Kidney (tissue), 14 donors: ENCODE results near the gene WNK4. TPM values are rescaled to one million over a fixed set of nuclear protein-coding genes. Genes with fewer than 3 reads are reported as not detected.

ENCODE experiments used
- DNase-seq, 5 donors: peaks; one replicate each; pipeline ENCODE4 v3.0.0-alpha.2; 2013 to 2020
- FAIRE-seq: peaks from 2 replicates; lab custom pipeline; 2012; peaks lifted over from hg19 to GRCh38; lab: Jason Lieb, UNC
- H3K27ac ChIP-seq, 2 donors: one replicate each; pipeline ENCODE4 v1.7.0; 2013; ENCODE audit warnings: low read depth in 2 of 2, low read length in 2 of 2, inconsistent platforms in 1 of 2
- H3K27me3 ChIP-seq: one replicate; pipeline ENCODE4 v1.7.1; 2013; ENCODE audit warnings: low read length, inconsistent platforms; ENCODE audit not compliant: control insufficient read depth, insufficient read depth
- H3K36me3 ChIP-seq, 3 donors: one replicate each; pipeline versions ENCODE4 v1.7.0 to v1.7.1; 2013; ENCODE audit warnings: low read length in 3 of 3, control low read depth in 1 of 3, inconsistent platforms in 1 of 3; ENCODE audit not compliant: insufficient read depth in 3 of 3, control insufficient read depth in 2 of 3
- H3K4me1 ChIP-seq, 3 donors: one replicate each; pipeline versions ENCODE4 v1.7.0 to v1.7.1; 2013; ENCODE audit warnings: low read length in 3 of 3, inconsistent platforms in 1 of 3, low read depth in 1 of 3; ENCODE audit not compliant: control insufficient read depth in 2 of 3, insufficient read depth in 2 of 3
- H3K4me3 ChIP-seq, 3 donors: one replicate each; pipeline versions ENCODE4 v1.7.0 to v1.8.1; 2013; ENCODE audit warnings: low read length in 3 of 3, control low read depth in 1 of 3, inconsistent platforms in 1 of 3
- H3K9ac ChIP-seq, 3 donors: one replicate each; pipeline versions ENCODE4 v1.7.0 to v1.7.1; 2013; ENCODE audit warnings: low read length in 3 of 3, control low read depth in 1 of 3, inconsistent platforms in 1 of 3
- H3K9me3 ChIP-seq, 3 donors: one replicate each; pipeline versions ENCODE4 v1.7.0 to v1.7.1; 2013; ENCODE audit warnings: low read length in 3 of 3, control low read depth in 1 of 3, inconsistent platforms in 1 of 3; ENCODE audit not compliant: control insufficient read depth in 2 of 3, insufficient read depth in 1 of 3
- intact Hi-C: fragments of 100-400 bp; cut with DNase I; formaldehyde crosslinking; loops from one replicate; pipeline ENCODE4 v1.11.1; 2022
- polyA plus RNA-seq: library from polyadenylated mRNA; stranded (reverse); fragments of 350-450 nt; fragmentation: Illumina TruSeq; extraction: RNeasy Lipid Tissue Mini Kit (QIAGEN cat#74804); gene quantifications from one replicate; pipeline ENCODE4 v1.2.3, GENCODE V29; 2014; ENCODE audit warnings: low read depth, low replicate concordance; ENCODE audit not compliant: insufficient read depth
- total RNA-seq: library from RNA; stranded (reverse); fragmentation: NEBNext Ultra II Directional; extraction: Animal tissue kit (Norgen Biotek cat#: 25700); gene quantifications from one replicate; pipeline ENCODE4 v1.2.1, GENCODE V29; 2021
- TF ChIP-seq, protein P1 (sequence below): IDR thresholded peaks from 3 replicates; pipeline ENCODE4 v1.5.1; 2012; ENCODE audit warnings: mild to moderate bottlenecking, moderate library complexity, borderline replicate concordance; ENCODE audit not compliant: insufficient read depth; ENCODE audit errors: extremely low read depth
- donor health status: control.
- donor health status: control.
- donor health status: control.
- donor health status: control.
- donor health status: control.
- donor health status: DM: yes; HTN: yes; CAD: no.
- donor health status: Normal renal cell carcinoma (clear cell type).

WNK4 gene
- total and polyA plus RNA-seq, 2 donors from 2014 or later, result 14.9 to 26.4 TPM

DNA sequence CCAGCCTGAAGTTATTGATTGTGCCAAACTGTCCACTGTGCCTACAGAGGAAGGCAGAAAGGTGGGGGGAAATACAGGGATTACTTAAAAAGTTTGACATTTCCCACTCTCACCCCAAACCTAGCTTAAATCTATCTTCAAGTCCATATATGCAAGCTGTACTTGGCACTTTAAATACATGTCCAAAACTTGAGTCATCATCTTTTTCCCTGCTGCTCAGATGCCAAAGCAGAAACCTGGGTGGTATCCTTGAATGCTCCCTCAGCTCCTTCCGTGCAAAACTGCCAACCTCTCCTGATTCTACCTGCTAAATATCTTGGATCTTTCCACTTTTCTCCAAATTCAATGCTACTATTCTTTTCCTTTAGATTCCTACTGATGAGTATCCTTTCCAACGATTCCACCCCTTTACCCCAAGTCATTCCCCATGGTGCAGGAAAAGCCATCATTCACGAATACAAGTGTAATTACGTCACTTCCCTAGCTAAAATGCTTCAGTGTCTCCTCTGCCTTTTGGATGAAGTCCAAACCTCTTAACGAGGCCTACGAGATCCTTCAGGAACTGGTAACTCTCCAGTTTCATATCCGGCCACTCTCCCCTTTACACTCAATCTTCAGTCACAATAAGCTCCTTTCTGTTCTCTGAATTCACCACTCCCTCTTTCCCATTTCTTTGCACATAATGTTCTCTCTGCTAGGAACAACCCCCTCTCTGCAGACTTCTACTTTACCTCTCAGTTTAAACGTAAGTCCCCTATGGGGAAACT lies 34.4 kb downstream of the WNK4 start:
- no peaks in the 10 kb centered on the region for H3K4me1 ChIP-seq
- FAIRE-seq (no peak), DNase-seq (no peak)
- peaks cover 13 to 70% (median 52%) of the 10 kb centered on the region in 3 donors for H3K36me3 ChIP-seq
- H3K4me3 ChIP-seq, result no peak overlapping the region
- intact Hi-C loops, result no loop called here
- TF ChIP-seq, protein P1, sequence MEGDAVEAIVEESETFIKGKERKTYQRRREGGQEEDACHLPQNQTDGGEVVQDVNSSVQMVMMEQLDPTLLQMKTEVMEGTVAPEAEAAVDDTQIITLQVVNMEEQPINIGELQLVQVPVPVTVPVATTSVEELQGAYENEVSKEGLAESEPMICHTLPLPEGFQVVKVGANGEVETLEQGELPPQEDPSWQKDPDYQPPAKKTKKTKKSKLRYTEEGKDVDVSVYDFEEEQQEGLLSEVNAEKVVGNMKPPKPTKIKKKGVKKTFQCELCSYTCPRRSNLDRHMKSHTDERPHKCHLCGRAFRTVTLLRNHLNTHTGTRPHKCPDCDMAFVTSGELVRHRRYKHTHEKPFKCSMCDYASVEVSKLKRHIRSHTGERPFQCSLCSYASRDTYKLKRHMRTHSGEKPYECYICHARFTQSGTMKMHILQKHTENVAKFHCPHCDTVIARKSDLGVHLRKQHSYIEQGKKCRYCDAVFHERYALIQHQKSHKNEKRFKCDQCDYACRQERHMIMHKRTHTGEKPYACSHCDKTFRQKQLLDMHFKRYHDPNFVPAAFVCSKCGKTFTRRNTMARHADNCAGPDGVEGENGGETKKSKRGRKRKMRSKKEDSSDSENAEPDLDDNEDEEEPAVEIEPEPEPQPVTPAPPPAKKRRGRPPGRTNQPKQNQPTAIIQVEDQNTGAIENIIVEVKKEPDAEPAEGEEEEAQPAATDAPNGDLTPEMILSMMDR, result no peak
- H3K27me3 ChIP-seq, result no peaks in the 10 kb centered on the region
- no peak overlapping the region for H3K9ac ChIP-seq
- H3K9me3 ChIP-seq, result no peaks in the 10 kb centered on the region
- no peak overlapping the region for H3K27ac ChIP-seq

GRCh38 chr17:42817866-42818265 lies 37.5 kb downstream of the WNK4 start:
- TF ChIP-seq, protein P1, result no peak
- Histone ChIP-seq H3K27me3 (no peaks in the 10 kb centered on the region), H3K4me3 (no peak overlapping the region), H3K27ac (no peak overlapping the region), H3K9ac (no peak overlapping the region), H3K4me1 (peaks cover 0 to 7% (median 0%) of the 10 kb centered on the region in 3 donors), H3K36me3 (peaks cover 13 to 66% (median 51%) of the 10 kb centered on the region in 3 donors), H3K9me3 (no peaks in the 10 kb centered on the region)
- DNase-seq (no peak), FAIRE-seq (no peak)
- intact Hi-C loops, result no loop called here

DNA sequence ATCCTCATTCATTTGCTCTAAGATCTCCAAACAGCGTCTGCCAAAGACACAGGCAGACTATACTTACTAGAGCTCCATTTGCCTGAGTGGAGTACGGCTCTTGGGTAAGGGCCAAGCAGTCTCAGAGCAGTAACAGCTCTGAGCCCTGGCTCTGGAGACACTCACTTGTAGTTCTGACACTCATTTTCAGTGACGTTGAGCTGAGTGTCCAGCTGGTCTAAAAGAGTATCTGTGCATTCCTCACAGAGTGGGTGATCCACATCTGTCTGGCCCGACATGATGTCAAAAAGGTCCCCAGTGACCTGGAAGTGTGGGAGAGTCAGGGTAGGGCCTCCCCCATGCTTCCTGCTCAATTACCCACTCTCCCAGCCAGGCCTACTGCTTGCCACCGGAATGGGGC lies 38.0 kb downstream of the WNK4 start:
- Histone ChIP-seq H3K4me3 (no peak overlapping the region), H3K27ac (no peak overlapping the region), H3K9ac (no peak overlapping the region), H3K36me3 (peaks cover 13 to 65% (median 51%) of the 10 kb centered on the region in 3 donors), H3K9me3 (no peaks in the 10 kb centered on the region), H3K4me1 (peaks cover 0 to 8% (median under 1%) of the 10 kb centered on the region in 3 donors), H3K27me3 (no peaks in the 10 kb centered on the region)
- no peak for DNase-seq
- intact Hi-C loops, result no loop called here
- TF ChIP-seq, protein P1, result no peak
- no peak for FAIRE-seq
